Neural cell (in vitro differentiated cells): ENCODE results near the gene HDHD3. TPM values are rescaled to one million over a fixed set of nuclear protein-coding genes. Genes with fewer than 3 reads are reported as not detected.

Experiments
- H2AFZ ChIP-seq: fragments of 200-600, 300-800 bp; sonication (generic), shearing (Covaris generic); 2 replicates; pipeline ENCODE4 v1.6.0; 2014; ENCODE audit warnings: low read depth, mild to moderate bottlenecking, antibody characterized with exemption, low read length, moderate library complexity
- H3F3A ChIP-seq: fragments of 200-600 bp; shearing (Covaris generic); 2 replicates; pipeline ENCODE4 v1.6.1; 2016; ENCODE audit warnings: mild to moderate bottlenecking, moderate library complexity, mixed read lengths, antibody characterized with exemption, low read length; ENCODE audit not compliant: insufficient read depth, poor library complexity, severe bottlenecking
- H3K27ac ChIP-seq: fragments of 200-600, 300-800 bp; sonication (generic), shearing (Covaris generic); 2 replicates; pipeline ENCODE4 v1.5.1; 2014; ENCODE audit warnings: mild to moderate bottlenecking, low read length, moderate library complexity
- H3K27me3 ChIP-seq: fragments of 300-800, 200-600 bp; sonication (generic), shearing (Covaris generic); 2 replicates; pipeline ENCODE4 v1.6.0; 2014; ENCODE audit warnings: mild to moderate bottlenecking, low read depth, low read length, moderate library complexity; ENCODE audit not compliant: insufficient read depth
- H3K36me3 ChIP-seq: fragments of 300-800, 200-600 bp; sonication (generic), shearing (Covaris generic); 2 replicates; pipeline ENCODE4 v1.5.1; 2014; ENCODE audit warnings: mild to moderate bottlenecking, antibody characterized with exemption, low read length, moderate library complexity; ENCODE audit not compliant: insufficient read depth
- H3K4me2 ChIP-seq: fragments of 300-800, 200-600 bp; sonication (generic), shearing (Covaris generic); 2 replicates; pipeline ENCODE4 v1.6.0; 2014; ENCODE audit warnings: mild to moderate bottlenecking, low read length
- H3K4me3 ChIP-seq: fragments of 300-800, 200-600 bp; sonication (generic), shearing (Covaris generic); 2 replicates; pipeline ENCODE4 v1.5.1; 2014; ENCODE audit warnings: mild to moderate bottlenecking, low read length, moderate library complexity
- H3K79me2 ChIP-seq: fragments of 200-600 bp; shearing (Covaris generic); replicated peaks from 2 replicates; pipeline ENCODE4 v1.6.0; 2014; ENCODE audit warnings: mild to moderate bottlenecking, low read length, moderate library complexity; ENCODE audit not compliant: insufficient read depth
- H3K9ac ChIP-seq: fragments of 300-800, 200-600 bp; sonication (generic), shearing (Covaris generic); 2 replicates; pipeline ENCODE4 v1.6.1; 2016; ENCODE audit warnings: mild to moderate bottlenecking, low read length, mixed read lengths
- H3K9me2 ChIP-seq: fragments of 200-600 bp; shearing (Covaris generic); 2 replicates; pipeline ENCODE4 v1.6.1; 2016; ENCODE audit warnings: mild to moderate bottlenecking, low read length, mixed read lengths; ENCODE audit not compliant: insufficient read depth
- H3K9me3 ChIP-seq: fragments of 200-600, 300-800 bp; sonication (generic), shearing (Covaris generic); 2 replicates; pipeline ENCODE4 v1.6.1; 2016; ENCODE audit warnings: mild to moderate bottlenecking, mixed run types, low read length, moderate library complexity, mixed read lengths
- H4K20me1 ChIP-seq: fragments of 200-600 bp; shearing (Covaris generic); 2 replicates; pipeline ENCODE4 v1.6.1; 2016; ENCODE audit warnings: mild to moderate bottlenecking, mixed run types; ENCODE audit not compliant: insufficient read depth
- EP300 ChIP-seq: fragments of 450-650 bp; conservative IDR thresholded peaks from 2 replicates; pipeline ENCODE4 v1.6.1; 2014; ENCODE audit warnings: antibody characterized with exemption, mild to moderate bottlenecking, moderate library complexity; ENCODE audit not compliant: poor library complexity, severe bottlenecking
- EZH2 ChIP-seq: fragments of 200-600, 300-800 bp; shearing (Covaris generic), sonication (generic); IDR thresholded peaks from 2 replicates; pipeline ENCODE4 v1.6.1; 2014; ENCODE audit warnings: antibody characterized with exemption, low read length, borderline replicate concordance, mild to moderate bottlenecking; ENCODE audit not compliant: insufficient read depth, poor library complexity, severe bottlenecking
- MXI1 ChIP-seq: fragments of 450-650 bp; conservative IDR thresholded peaks from 2 replicates; pipeline ENCODE4 v1.6.1; 2014; ENCODE audit warnings: antibody characterized with exemption, mild to moderate bottlenecking; ENCODE audit not compliant: poor library complexity, severe bottlenecking
- POLR2AphosphoS5 ChIP-seq: IDR thresholded peaks from 2 replicates; pipeline ENCODE4 v1.6.1; 2012
- RAD21 ChIP-seq: fragments of 450-650 bp; conservative IDR thresholded peaks from 2 replicates; pipeline ENCODE4 v1.6.1; 2014; ENCODE audit warnings: antibody characterized with exemption, mild to moderate bottlenecking, moderate library complexity
- REST ChIP-seq: IDR thresholded peaks from 2 replicates; pipeline ENCODE4 v1.6.1; 2012; ENCODE audit warnings: borderline replicate concordance
- SMC3 ChIP-seq: fragments of 450-650 bp; conservative IDR thresholded peaks from 2 replicates; pipeline ENCODE4 v1.6.1; 2014; ENCODE audit warnings: antibody characterized with exemption, mild to moderate bottlenecking, moderate library complexity; ENCODE audit not compliant: poor library complexity
- TAF1 ChIP-seq: IDR thresholded peaks from 2 replicates; pipeline ENCODE4 v1.6.1; 2012; ENCODE audit warnings: low read depth
- polyA plus RNA-seq: library from polyadenylated mRNA; depleted of rRNA; stranded (reverse); fragments of >200 nt; gene quantifications from 2 replicates; pipeline ENCODE4 v1.2.3, GENCODE V29; 2014
- TF ChIP-seq, protein P1 (sequence below): fragments of 450-650 bp; IDR thresholded peaks from 2 replicates; pipeline ENCODE4 v1.5.1; 2014; ENCODE audit warnings: antibody characterized with exemption, mild to moderate bottlenecking, moderate library complexity; ENCODE audit not compliant: poor library complexity, severe bottlenecking

The HDHD3 gene
- polyA plus RNA-seq, 1 donor from 2014 or later: 31.2 TPM

- Histone ChIP-seq H3K4me3 (no peak overlapping the region), H2AFZ (no peak overlapping the region), H3K9me2 (no peaks in the 10 kb centered on the region)
Observed at GRCh38 chr9:113416149-113416721, 39.4 kb upstream of the HDHD3 start.

DNA sequence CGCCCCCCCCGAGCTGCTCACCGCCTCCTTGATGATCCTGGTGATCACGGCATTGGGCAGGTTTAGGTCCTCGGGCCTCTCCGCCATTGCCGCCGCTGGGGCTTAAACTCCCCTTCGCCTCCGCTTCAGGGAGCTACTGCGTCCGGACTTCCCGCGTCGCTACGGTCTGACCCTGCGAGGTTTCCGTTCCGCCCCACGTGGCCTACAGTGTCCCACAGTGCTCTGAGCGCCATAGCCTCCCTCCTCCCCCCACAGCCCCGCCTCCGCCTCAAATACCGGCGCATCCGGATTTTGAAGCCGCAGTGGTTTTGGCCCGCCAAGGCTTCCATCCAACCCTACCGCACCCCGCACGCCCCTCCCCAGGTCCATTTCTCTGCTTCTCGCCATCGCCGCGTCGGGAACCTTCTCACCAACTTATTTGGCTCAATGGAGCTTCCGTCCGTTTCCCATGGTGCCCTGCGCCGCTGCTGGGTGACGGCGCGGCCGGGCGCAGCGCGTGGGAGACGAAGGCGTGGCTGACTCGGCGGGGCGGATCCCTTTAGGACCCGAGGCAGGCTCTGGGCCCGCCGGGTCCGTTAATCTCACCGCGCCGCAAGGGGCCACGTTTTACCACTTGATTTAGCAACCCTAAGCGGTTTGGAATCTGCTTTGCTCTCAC lies 33.5 kb upstream of the HDHD3 start, which contains the start of the genes C9orf43 and POLE3:
C9orf43 (plus strand) TSS at position 541 of the 658 bp plus-strand sequence. CDS start 2,747 bp downstream, outside the sequence.
POLE3 (minus strand) TSS at position 469 of the 658 bp plus-strand sequence; CDS start at position 87, 382 bp downstream.
- H3K9me2 ChIP-seq: no peaks in the 10 kb centered on the region
- H3K9me3 ChIP-seq: no peaks in the 10 kb centered on the region
- peaks cover 2% of the 10 kb centered on the region for H3F3A ChIP-seq
- H3K27ac ChIP-seq: peak within 1 kb of the TSS; percentile 98
- H3K79me2 ChIP-seq: peaks cover 13% of the 10 kb centered on the region
- no peaks in the 10 kb centered on the region for H4K20me1 ChIP-seq
- H3K9ac ChIP-seq: peak within 1 kb of the TSS; percentile 91
- H3K36me3 ChIP-seq: no peaks in the 10 kb centered on the region
- peak within 1 kb of the TSS; percentile 77 for H2AFZ ChIP-seq
- H3K27me3 ChIP-seq: no peaks in the 10 kb centered on the region
- H3K4me2 ChIP-seq: peak within 1 kb of the TSS; percentile 66
- peak within 1 kb of the TSS; percentile 89 for H3K4me3 ChIP-seq
- peak; percentile 78 for TF ChIP-seq REST
- peak; percentile 28 for TF ChIP-seq SMC3
- TF ChIP-seq EZH2: no peak
- TF ChIP-seq TAF1: peak; percentile 78
- TF ChIP-seq POLR2AphosphoS5: peak; percentile 69
- peak; percentile 91 for TF ChIP-seq MXI1

More at GRCh38 chr9:113416149-113416721, 39.4 kb upstream of the HDHD3 start:
- no peaks in the 10 kb centered on the region for H3K9me3 ChIP-seq
- no peak overlapping the region for H3K27ac ChIP-seq
- H3K36me3 ChIP-seq: no peaks in the 10 kb centered on the region
- no peak overlapping the region for H3K4me2 ChIP-seq
- no peaks in the 10 kb centered on the region for H3K27me3 ChIP-seq
- no peaks in the 10 kb centered on the region for H3F3A ChIP-seq
- no peak for TF ChIP-seq MXI1
- no peak for TF ChIP-seq TAF1
- TF ChIP-seq EZH2: no peak
- TF ChIP-seq, protein P1, sequence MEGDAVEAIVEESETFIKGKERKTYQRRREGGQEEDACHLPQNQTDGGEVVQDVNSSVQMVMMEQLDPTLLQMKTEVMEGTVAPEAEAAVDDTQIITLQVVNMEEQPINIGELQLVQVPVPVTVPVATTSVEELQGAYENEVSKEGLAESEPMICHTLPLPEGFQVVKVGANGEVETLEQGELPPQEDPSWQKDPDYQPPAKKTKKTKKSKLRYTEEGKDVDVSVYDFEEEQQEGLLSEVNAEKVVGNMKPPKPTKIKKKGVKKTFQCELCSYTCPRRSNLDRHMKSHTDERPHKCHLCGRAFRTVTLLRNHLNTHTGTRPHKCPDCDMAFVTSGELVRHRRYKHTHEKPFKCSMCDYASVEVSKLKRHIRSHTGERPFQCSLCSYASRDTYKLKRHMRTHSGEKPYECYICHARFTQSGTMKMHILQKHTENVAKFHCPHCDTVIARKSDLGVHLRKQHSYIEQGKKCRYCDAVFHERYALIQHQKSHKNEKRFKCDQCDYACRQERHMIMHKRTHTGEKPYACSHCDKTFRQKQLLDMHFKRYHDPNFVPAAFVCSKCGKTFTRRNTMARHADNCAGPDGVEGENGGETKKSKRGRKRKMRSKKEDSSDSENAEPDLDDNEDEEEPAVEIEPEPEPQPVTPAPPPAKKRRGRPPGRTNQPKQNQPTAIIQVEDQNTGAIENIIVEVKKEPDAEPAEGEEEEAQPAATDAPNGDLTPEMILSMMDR: no peak
- no peak for TF ChIP-seq SMC3
- TF ChIP-seq REST: no peak
- TF ChIP-seq POLR2AphosphoS5: no peak
- no peak for TF ChIP-seq RAD21
- TF ChIP-seq EP300: no peak
- H3K79me2 ChIP-seq: no peaks in the 10 kb centered on the region
- no peaks in the 10 kb centered on the region for H4K20me1 ChIP-seq
- no peak overlapping the region for H3K9ac ChIP-seq
